Fibroblast of the aortic adventitia (primary cell): Measurements from ENCODE around the gene LIMA1. TPM values are rescaled to one million over a fixed set of nuclear protein-coding genes. Genes with fewer than 3 reads are reported as not detected.
A peak's percentile ranks its signal among the peaks of the same experiment; 100 is the strongest.

Experiments used
- DNase-seq: peaks from one replicate; pipeline ENCODE4 v3.0.0-alpha.2; 2010; ENCODE audit warnings: low read depth
- H3K4me3 ChIP-seq: 2 replicates; pipeline ENCODE4 v1.5.1; 2011; ENCODE audit warnings: low read depth, mild to moderate bottlenecking, control low read depth, low read length, moderate library complexity
- CTCF ChIP-seq: IDR thresholded peaks from 2 replicates; pipeline ENCODE4 v1.5.1; 2011; ENCODE audit warnings: mild to moderate bottlenecking, low read length, control low read depth, inconsistent platforms; ENCODE audit not compliant: insufficient read depth
- total RNA-seq: library from RNA; depleted of rRNA; stranded (reverse); fragments of >200 nt; gene quantifications from 2 replicates; pipeline ENCODE4 v1.2.3, GENCODE V29; 2012; ENCODE audit warnings: low replicate concordance

The LIMA1 gene
- total RNA-seq, 1 donor, result 229 TPM

GRCh38 chr12:50207424-50207823, 75.9 kb downstream of the LIMA1 start:
- DNase-seq, result no peak
- no peak overlapping the region for H3K4me3 ChIP-seq
- TF ChIP-seq CTCF, result no peak

GRCh38 chr12:50205648-50206047, 77.7 kb downstream of the LIMA1 start:
- no peak for TF ChIP-seq CTCF
- H3K4me3 ChIP-seq, result no peak overlapping the region
- DNase-seq, result no peak

DNA sequence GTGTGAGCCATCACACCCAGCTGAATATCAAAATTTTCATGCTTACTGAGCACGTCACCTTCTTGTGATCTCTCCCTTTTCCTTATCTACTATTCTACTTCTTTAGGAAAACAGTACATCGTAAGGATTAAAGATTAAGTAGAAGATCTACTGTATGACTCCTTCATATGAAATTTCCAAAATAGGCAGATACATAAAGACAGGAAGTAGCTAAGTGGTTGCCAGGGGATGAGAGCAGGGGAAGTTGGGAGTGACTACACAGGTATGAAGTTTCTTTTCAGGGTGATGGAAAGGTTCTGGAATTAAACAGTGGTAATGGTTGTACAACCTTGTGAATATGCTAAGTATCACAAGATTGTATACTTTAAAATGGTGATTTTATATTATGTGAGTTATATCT, 79.6 kb downstream of the LIMA1 start:
- TF ChIP-seq CTCF, result no peak
- no peak overlapping the region for H3K4me3 ChIP-seq
- DNase-seq, result no peak

GRCh38 chr12:50201987-50202521, 81.3 kb downstream of the LIMA1 start:
- peak; percentile 73 for DNase-seq
- no peak overlapping the region for H3K4me3 ChIP-seq
- TF ChIP-seq CTCF, result no peak

DNA sequence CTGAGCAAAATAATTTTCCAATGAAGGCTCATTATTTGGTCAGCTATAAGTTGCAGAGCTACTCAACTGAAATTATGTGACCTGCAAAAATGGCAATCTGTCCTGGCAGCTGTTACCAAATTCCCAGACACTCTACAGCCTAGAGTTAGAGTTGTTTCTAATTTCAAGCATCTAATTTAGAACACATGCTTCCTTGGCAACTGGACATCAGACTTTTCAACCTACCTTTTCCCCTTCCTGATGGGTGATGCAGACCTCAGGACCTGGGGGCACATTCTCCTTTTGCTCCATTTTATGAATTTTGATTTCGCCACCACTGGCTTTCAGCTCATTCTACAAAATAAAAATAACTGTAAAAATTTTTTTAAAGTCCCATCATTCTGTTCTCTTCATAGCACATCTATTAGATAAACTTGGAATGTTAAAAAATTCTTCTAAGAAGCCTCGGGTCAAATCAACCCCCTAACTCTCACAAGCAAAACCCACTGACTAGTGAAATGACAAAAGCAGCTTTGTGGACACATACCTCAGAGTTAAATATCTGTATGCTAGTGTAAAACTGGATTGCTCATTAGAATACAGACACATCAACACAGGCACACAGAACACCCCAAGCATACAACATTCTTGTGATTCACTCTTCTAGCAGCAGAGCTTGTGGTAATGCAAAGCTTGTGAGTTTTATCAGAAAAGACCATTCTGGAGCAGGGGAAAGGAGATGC, 82.6 kb downstream of the LIMA1 start:
- peak; percentile 79 for DNase-seq
- TF ChIP-seq CTCF, result no peak
- H3K4me3 ChIP-seq, result no peak overlapping the region

DNA sequence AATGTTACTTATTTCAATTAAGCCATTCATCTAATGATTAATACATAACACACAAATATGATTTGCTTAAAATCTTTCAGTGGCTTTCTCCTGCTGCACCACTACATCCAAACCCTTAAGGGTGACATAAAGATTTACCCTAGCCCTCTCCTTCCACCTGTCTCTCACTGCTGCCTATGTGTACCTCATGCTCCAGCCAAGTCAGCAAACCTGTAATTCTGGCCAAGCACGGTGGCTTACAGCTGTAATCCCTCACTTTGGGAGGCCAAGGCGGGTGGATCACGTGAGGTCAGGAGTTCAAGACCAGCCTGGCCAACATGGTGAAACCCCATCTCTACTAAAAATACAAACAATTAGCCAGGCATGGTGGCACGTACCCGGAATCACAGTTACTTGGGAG, 84.5 kb downstream of the LIMA1 start:
- no peak for DNase-seq
- H3K4me3 ChIP-seq, result no peak overlapping the region
- TF ChIP-seq CTCF, result no peak
